ENCODE measurements around the gene TUBGCP2. TPM values are rescaled to one million over a fixed set of nuclear protein-coding genes. Genes with fewer than 3 reads are reported as not detected.

Gene TUBGCP2
- total RNA-seq, 1 donor: 66.9 TPM

GRCh38 chr10:133257489-133258065, 51.1 kb downstream of the TUBGCP2 start:
- H3K4me3 ChIP-seq (ENCODE audit: low read depth, low read length): peak overlapping the region; percentile 27
- TF ChIP-seq, protein P1, sequence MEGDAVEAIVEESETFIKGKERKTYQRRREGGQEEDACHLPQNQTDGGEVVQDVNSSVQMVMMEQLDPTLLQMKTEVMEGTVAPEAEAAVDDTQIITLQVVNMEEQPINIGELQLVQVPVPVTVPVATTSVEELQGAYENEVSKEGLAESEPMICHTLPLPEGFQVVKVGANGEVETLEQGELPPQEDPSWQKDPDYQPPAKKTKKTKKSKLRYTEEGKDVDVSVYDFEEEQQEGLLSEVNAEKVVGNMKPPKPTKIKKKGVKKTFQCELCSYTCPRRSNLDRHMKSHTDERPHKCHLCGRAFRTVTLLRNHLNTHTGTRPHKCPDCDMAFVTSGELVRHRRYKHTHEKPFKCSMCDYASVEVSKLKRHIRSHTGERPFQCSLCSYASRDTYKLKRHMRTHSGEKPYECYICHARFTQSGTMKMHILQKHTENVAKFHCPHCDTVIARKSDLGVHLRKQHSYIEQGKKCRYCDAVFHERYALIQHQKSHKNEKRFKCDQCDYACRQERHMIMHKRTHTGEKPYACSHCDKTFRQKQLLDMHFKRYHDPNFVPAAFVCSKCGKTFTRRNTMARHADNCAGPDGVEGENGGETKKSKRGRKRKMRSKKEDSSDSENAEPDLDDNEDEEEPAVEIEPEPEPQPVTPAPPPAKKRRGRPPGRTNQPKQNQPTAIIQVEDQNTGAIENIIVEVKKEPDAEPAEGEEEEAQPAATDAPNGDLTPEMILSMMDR (IDR thresholded peaks at IDR 0.05; ENCODE audit: insufficient read depth, low read depth, low read length): peak; percentile 48
- DNase-seq (ENCODE audit: low read depth): peak; percentile 60

DNA sequence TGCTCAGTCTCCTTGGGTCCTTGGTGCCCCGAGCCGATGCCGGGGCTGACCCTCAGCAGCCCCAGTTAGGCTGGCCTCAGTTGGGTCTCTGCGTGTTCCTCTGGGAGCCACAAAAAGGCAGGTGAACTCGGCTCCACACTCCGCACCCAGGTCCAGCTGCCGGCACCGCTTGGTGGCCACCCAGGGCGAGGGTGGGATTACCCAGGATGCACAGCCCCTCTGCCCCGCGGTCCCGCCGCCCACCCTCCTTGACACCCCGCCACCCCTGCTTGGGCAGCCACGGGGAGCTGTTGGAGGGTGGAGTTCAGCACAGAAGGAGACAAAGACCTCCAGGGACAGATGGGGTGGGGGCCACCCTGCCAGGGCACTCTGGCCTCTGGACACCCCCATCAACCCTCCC, 53.3 kb downstream of the TUBGCP2 start:
- DNase-seq (ENCODE audit: low read depth): no peak
- TF ChIP-seq, protein P1 (IDR thresholded peaks at IDR 0.05; ENCODE audit: insufficient read depth, low read depth, low read length): no peak
- H3K4me3 ChIP-seq (ENCODE audit: low read depth, low read length): no peak overlapping the region

DNA sequence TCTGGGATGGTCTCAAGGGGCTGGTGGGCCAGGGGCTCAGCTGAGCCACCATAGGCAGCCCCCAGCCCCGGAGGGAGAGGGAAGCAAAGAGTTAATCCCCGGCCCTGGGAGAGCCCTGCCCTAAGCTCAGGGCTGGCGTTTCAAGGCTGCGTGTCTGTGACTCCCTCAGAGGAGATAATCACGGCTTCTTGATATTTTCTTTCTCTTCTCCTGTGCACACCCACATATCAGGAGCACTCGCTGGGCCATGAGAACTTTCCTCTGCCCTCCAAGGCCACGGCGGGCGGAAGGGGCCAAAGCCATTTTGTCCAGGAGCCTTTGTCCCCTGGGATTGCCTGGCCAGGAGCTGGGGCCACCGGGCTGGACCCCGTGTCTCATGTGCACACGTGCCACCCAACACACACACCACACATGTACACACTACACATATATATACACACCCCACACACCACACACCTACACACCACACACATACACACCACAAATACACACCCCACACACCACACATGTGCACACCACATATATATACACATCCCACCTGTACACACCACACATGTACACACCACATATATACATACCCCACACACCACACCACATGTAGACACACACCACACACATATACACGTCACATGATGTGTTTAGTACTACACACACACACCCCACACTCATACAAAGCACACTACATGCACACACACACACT, 54.1 kb downstream of the TUBGCP2 start:
- DNase-seq (ENCODE audit: low read depth): no peak
- H3K4me3 ChIP-seq (ENCODE audit: low read depth, low read length): no peak overlapping the region
- TF ChIP-seq, protein P1 (IDR thresholded peaks at IDR 0.05; ENCODE audit: insufficient read depth, low read depth, low read length): no peak

DNA sequence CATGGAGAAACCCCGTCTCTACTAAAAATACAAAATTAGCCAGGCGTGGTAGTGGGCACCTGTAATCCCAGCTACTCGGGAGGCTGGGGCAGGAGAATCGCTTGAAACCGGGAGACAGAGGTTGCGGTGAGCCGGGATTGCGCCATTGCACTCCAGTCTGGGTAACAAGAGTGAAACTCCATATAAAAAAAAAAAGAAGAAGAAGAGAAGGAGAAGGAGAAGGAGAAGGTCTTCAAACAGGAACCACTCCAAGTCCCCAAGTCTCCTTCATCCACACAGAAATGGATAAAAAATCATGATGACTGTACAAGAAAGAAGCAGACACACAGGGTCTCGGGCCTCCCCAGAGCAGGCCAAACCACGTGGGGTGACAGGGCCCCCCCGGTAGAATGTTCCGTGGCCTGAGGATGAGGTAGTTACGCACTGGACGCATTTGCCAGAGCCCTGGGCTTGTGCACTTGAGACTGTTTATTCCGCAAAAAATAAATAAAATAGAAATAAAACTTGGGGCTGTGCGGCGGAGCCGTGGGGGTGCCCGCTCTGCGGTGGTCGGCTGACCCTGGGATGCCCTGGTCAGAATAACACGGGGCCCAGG, 55.2 kb downstream of the TUBGCP2 start:
- no peak for DNase-seq (ENCODE audit: low read depth)
- H3K4me3 ChIP-seq (ENCODE audit: low read depth, low read length): no peak overlapping the region

GRCh38 chr10:133252223-133252552, 56.5 kb downstream of the TUBGCP2 start:
- H3K4me3 ChIP-seq (ENCODE audit: low read depth, low read length): no peak overlapping the region
- TF ChIP-seq, protein P1 (IDR thresholded peaks at IDR 0.05; ENCODE audit: insufficient read depth, low read depth, low read length): no peak
- DNase-seq (ENCODE audit: low read depth): no peak

More for the DNA sequence above, 55.2 kb downstream of the TUBGCP2 start:
- TF ChIP-seq, protein P1 (IDR thresholded peaks at IDR 0.05; ENCODE audit: insufficient read depth, low read depth, low read length): no peak

DNA sequence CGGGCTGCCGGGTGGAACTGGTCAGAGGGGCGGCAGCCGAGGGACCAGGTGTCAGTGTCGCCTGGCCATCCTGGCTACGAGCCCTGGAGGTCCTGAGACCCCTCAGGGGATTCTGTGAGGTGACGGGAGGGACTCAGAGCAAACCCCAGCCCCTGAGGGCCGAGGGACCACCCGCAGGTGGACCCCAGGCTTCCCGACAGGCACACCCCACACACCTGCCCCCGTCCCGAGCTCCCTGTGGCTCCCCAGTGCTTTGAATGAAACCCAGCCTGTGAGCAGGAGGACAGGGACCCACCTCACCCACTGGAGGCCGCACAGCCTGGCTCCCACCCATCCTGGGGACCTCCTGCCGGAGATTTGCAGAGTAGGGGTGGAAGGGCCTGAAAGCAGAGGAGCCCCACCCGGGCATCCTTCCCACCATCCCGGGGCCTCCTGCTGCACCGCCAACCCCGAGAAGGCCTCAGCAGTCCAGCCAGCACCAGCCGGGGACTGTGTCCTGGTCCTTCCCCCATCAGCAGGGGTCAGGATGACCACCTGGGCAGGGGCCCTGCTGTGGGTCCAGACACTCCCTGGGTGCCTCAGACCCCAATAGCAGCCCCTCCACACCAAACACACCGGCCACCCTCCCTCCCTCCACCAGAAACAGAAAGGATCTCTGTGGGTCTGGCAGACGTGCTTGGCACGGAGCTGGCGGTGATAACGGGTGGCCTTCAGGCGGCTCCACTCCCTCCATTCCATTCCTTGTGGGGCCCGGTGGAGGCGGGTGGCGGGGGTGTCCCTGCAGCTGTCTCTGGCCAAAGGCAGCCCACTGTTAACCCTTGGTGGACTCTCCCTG, 57.1 kb downstream of the TUBGCP2 start:
- TF ChIP-seq, protein P1 (IDR thresholded peaks at IDR 0.05; ENCODE audit: insufficient read depth, low read depth, low read length): no peak
- no peak overlapping the region for H3K4me3 ChIP-seq (ENCODE audit: low read depth, low read length)
- DNase-seq (ENCODE audit: low read depth): no peak
